ENCODE data around the gene COG7.
"Not testable (repeated sequence)": the region's sequence is repeated elsewhere in the genome, so short reads cannot be mapped to it uniquely, and the experiment has no call there.

The COG7 gene

DNA sequence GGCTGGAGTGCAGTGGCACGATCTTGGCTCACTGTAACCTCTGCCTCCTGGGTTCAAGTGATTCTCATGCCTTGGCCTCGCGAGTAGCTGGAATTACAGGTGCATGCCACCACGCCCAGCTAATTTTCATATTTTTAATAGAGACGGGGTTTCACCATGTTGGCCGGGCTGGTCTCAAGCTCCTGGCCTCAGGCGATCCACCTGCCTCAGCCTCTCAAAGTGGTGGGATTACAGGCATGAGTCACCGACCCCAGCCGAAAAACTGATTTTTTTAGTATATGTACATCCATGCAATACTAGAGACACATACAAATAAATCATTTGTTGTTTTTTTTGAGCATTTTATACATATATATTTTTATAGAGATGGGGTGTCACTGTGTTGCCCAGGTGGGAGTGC lies 71.3 kb downstream of the COG7 start:
- not testable (repeated sequence) for DNase-seq

DNA sequence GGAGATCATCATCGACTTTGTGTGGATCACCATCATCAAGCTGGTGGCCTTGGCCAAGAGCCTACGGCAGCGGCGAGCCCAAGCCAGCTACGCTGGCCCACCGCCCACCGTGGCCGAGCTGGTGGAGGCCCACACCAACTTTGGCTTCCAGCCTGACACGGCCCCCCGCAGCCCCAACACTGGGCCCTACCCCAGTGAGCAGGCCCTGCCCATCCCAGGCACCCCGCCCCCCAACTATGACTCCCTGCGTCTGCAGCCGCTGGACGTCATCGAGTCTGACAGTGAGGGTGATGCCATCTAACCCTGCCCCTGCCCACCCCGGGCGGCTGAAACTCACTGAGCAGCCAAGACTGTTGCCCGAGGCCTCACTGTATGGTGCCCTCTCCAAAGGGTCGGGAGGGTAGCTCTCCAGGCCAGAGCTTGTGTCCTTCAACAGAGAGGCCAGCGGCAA lies 72.5 kb downstream of the COG7 start:
- DNase-seq: no peak

DNA sequence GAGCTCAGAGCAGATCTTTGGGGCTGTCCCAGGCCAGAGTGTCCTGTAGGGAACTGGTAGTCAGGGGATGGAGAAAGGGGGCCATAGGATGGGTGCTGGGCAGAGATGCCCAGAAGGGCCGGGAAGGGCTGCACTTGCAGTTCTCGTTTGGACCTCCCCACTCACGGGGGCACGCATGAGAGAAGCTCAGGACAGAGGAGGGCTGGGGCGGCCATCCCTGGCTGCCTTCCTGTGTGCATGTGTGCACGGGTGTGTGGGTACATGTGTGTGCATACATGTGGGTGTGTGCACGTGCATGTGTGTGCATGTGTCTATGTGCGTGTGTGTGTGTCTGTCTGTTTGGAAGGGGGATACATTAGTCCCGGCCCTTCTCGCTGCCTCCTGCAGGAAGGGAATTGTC lies 73.3 kb downstream of the COG7 start:
- no peak for DNase-seq

DNA sequence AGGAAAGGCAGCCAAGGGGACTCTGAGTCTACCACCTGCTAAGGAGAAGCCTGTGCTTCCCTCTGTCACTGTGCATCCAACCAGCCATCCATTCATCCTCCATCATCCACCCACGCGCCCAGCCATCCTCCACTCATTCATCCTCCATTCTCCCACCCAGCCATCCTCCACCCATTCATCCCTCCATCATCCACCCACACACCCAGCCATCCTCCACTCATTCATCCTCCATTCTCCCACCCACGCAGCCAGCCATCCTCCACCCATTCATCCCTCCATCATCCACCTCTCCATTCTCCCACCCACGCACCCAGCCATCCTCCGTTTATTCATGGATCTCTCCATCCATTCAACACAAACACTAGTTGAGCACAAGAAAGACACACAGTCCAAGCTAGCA lies 74.1 kb downstream of the COG7 start:
- no peak for DNase-seq

DNA sequence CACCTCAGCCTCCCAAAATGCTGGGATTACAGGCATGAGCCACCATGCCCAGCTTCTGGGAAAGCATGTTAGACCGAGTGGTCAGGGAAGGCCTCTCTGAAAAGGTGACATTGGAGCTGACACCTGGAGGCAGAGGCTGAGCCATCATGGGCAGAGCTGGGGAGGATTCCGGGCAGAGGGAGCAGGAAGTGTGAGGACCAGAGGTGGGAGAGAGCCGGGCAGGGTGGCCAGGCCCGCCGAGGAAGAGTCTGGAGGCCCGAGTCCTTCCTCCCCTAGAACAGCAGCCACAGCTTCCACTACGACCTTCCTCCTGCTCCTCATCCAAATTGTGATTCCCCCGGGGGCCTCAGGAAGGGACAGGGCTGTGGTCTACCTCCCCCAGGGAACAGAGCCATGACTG lies 74.7 kb downstream of the COG7 start:
- no peak for DNase-seq

DNA sequence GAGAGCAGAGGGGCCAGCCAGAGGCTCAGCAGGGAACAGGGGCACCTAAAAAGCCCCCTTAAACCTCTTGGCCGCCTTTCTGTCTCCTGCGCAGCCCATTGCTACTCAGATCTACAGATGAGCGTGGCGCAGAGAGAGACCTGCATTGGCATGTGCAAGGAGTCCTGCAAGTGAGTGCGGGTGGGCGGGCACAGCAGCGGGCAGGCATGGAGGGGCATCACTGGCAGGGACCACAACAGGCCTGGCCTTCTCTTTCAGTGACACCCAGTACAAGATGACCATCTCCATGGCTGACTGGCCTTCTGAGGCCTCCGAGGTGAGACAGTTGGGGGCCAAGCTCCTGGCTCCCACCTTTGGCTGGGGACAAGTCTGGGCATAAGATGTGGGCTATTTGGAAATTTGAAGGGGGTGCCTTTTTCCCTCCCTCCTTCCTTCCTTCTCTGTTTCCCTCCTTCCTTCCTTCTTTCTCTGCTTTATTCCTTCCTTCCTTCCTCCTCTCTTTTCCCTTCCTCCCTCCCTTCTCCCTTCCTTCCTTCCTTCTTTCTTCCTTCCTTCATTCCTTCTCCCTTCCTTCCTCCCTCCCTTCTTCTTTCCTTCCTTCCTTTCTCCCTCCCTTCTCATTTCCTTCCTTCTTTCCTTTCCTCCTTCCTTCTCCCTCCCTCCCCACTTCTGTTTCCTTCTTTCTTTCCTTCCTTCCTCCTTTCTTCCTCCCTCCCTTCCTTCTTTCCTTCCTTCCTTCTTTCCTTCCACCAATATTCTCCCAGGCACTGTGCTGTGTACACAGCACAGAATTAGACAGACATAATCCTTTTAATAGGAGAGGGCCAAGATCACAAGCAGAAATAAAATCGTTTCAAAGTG lies 75.7 kb downstream of the COG7 start:
- DNase-seq: no peak

DNA sequence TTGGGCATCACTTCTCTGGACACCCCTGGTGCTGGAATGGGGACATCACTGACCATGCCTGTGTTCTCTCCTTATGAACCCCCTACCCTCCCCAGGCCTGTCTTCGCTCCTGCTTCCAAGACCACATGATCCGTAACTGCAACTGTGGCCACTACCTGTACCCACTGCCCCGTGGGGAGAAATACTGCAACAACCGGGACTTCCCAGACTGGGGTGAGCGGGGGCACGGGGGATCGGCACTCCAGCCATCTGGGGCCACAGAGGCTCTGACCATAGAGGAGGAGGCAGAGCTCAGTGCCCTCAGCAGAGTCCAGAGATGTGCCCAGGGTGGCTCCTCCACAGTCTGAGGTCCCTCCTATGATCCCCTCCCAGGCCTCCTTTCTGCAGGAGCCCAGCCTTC lies 77.3 kb downstream of the COG7 start:
- no peak for DNase-seq

DNA sequence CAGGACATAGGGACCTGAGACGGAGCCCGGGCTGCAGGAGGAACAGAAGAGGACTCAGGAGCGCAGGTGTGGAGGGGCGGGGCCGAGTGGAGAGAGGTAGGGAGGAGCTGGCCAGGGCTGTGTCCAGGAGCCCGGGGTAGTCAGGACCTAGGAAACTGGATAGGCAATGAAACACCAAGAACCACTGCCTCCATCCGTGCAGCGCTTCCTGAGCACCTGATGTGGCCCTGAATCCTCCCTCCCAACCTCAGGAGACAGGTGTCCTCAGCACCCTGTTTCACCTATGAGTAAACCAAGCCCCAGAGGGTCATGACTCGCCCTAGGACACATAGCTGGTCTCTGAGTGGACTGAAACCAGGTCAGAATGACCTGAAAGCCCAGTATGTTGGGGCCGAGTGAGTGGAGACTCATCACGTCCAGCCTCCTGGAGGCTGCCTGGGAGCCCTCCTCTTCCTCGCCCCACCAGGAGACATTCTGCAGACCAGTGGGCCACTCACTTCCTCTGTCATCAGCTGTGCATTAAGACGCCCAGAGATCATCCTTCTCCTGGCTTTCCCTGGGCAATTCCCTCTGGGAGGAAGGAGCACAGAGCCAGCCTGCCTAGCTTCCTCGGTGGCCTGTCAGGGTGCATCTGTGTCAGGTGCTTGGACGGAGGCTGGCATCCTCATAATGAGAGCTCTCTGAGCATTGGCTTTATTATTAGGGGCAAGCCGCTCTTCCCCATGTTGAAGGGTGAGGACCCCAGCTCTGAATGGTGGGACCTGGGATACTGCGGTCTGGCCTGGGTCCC lies 78.1 kb downstream of the COG7 start:
- DNase-seq: no peak

DNA sequence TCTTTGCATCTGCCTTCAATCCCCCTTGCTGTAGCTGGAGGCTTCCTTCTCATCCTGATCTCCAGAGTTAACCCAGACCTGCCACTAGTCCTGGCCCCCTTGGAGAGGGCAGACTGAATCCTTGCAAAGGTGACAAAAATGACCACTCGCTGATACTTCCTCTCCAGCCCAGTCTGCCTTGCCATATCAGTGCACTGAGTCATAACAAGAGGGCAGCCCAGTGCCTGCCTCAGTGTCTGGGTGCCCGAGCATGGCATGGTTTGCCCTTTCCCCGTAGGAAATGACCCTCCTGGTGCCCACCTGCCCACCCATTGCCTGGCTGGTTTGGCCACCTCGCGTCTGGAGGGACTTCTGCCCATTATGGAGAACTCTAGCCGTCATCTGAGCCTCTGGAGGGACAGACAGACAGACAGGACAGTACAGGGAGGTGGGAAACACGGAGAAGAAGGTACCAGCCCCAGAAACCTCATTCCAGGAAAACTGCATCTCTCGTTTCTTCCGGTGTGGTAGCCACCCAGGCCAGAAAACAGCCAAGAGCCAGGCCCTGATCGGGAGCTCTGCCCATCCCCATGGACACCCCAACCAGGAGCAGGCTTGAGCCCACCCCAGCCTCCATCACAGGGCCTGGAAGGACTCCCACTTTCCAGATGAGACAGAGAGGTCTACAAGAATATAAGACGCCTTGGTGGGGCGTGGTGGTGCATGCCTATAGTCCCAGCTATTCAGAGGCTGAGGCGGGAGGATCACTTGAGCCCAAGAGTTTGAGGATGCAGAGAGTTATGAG lies 79.4 kb downstream of the COG7 start:
- DNase-seq: no peak

DNA sequence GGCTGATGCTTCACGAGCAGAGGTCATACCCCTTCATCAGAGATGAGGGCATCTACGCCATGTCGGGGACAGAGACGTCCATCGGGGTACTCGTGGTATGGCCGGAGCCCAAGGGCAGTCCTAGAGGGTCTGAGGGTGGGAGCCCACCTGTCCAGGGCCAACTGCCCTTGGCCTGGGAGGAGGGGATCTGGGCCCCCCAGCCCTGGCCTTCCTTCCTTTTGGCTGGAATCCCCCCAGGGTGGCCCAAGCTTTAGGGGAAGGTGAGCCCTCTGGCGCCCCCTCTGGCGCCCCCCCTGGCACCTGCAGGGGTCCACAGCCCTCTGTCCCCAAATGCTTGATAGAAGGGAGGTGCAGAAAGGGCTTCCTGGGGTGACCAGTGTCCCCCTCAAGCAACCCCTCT lies 81.6 kb downstream of the COG7 start:
- no peak for DNase-seq

DNA sequence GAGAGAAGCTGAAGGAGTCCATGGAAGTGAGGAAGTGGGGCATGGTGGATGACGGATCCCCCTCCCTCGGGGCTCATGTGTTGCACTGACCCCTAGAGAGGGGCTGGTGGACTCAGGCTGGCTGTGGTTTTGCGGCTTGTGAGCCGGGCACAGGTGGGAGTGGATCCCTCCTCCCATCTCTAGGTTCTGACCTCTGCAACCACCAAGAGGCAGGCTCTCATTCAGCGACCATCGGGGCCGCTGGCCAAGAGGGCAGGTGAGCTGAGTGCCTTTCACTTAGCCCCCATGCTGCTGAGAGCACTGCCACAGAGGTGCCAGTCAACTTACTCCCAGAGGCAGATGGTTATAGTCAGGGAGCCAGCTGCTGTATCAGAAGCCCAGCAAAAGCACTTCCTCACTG lies 83.6 kb downstream of the COG7 start:
- DNase-seq: no peak

DNA sequence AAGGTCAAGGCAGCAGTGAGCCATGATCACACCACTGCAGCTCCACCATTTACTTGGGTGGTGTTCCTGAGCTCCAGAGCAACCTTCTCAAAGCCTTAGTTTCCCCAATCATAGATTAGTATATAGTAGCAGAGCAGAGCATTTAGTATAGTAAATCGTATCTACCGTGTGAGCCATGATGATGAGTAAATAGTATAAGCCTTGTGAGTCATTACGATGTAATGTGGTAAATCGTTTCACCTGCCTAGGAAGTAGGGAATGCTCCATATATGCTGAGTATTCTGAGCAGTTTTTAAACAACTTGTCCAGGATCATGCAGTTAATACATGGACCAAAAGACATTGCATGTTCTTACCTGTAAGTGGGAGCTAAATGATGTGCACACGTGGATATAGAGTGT lies 84.5 kb downstream of the COG7 start:
- DNase-seq: no peak

DNA sequence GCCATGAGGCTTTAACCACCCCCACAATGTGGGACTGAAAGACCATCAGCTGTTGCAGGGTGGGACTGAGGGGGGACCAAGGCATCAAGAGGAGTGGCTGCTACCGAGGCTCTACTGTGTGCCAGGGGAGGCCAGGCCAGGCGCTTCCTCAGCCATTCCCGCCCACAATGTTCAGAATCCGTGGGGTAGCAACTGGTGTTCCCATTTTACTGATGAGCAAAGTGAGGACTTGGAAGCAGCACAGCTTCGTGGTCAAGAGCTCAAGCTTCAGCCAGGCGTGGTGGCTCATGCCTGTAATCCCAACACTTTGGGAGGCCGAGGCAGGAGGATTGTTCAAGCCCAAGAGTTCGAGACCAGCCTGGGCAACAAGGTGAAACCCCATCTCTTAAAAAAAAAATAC lies 85.0 kb downstream of the COG7 start:
- no peak for DNase-seq

DNA sequence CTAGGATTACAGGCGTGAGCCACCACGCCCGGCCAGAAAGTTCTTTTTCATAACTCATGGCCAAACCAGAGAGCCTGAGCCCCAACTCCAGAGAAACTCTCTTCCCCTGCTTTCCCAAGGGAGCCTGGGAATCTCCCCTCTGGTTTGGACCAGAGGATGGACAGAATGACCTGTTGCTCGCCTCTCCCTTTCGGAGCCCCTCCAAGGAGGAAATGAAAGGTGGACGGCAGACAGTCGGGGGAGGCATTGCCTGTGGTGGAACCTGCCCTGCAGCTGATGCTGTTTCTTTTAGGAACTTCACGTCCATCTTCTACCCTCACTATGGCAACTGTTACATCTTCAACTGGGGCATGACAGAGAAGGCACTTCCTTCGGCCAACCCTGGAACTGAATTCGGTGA lies 85.4 kb downstream of the COG7 start:
- no peak for DNase-seq

DNA sequence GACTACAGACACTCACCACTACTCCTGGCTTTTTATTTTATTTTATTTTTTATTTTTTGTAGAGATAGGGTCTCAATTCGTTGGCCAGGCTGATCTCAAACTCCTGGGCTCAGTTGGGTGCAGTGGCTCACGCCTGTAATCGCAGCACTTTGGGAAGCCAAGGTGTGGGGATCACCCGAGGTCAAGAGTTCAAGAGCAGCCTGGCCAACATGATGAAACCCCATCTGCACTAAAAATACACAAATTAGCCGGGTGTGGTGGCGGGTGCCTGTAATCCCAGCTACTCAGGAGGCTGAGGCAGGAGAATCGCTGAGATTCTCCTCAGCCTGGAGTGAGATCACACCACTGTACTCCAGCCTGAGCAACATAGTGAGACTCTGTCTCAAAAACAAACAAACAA lies 86.6 kb downstream of the COG7 start:
- not testable (repeated sequence) for DNase-seq

DNA sequence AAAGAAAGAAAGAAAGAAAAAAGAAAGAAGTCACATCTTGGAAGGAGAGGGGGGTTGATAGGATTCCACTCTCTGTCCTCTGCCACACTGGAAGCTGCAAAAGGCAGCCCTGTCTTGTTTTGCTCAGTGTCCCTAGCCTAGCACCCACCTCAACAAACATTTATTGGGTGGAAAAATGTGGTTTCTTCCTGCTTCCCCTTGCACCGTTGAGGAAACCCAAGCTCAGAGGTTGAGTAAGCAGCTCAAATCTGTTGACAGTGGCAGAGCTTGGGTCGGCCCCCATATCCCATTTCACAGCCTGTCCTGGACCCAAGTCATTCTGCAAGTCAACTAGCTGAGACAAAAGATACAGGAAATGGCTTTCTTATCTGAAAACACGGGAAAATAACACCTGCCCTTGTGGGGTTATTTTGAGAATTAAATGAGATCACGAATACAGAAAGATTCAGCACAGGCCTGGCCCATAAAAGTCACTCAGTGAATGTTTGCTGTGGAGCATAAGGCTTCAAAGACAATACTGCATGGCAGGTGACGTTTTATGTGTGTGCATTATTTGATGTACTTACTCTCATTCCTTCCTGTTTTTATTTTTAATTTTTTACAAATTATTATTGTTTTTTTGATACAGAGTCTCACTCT lies 87.3 kb downstream of the COG7 start:
- DNase-seq: no peak

DNA sequence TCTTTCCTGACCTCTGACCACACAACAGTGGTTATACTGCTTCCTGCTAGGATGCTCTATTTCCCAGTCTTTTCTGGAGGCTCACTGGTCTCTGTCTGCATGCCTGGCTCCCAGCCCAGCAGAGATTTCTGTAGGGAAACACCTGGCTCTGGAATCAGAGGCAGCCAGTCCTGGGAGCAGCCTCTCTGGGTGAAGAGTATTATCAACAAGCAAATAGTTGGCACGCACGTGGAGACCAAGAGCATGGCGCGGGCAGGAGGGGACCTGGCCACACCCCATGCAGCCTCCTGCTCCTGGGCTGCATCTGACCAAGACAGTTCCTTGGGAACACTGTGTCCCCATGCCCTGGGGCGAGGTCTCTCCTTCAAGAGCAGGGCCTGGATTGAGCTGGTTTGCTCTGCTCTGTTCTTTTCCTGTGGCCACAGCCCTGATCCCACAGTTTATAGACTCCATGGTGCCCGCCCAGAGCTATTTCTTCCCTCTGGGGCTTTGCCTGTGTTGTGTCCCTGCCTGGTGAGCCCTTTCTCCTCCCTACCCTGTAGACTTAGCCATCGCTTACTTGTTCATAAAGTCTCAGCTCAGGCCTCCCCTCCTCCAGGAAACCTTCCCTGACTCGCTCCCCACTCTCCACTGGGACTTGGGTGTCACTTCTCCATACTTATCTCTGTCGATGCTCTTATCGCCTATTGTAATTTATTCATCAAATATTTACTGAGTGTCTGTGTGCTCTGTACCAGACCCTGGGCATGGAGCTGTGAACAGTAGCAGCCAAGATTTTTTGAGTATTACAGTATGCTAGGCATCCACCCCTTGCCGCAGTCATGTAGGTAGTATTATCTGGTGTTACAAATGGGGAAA lies 90.3 kb downstream of the COG7 start:
- no peak for DNase-seq

DNA sequence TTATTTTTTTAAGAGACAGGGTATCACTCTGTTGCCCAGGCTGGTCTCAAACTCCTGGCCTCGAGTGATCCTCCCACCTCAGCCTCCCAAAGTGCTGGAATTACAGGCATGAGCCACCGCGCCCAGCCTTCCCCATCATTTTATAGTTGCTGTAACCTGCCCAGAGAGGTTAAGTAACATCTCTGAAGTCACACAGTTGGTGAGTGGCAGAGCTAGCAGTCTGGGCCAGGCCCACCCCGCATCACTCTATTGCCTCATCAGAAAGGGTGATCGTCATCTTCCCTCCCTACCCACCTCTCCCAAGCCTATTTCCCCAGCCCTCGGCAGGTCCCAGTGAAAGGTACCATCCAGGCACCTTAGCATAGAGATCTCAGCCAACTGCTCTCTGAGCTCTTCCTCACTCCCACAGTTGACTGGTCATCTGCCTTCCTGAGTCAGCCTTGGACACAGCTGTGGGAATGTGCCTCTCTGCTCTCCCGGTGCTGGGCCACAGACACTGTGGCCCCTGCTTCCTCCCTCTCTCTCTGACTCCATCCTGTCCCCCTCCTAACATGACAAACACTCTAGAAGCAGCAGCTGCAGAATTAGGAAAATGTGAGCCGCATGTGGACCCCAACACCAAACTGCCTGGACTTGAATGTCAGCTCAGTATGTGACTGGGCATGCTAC lies 93.8 kb downstream of the COG7 start:
- no peak for DNase-seq

DNA sequence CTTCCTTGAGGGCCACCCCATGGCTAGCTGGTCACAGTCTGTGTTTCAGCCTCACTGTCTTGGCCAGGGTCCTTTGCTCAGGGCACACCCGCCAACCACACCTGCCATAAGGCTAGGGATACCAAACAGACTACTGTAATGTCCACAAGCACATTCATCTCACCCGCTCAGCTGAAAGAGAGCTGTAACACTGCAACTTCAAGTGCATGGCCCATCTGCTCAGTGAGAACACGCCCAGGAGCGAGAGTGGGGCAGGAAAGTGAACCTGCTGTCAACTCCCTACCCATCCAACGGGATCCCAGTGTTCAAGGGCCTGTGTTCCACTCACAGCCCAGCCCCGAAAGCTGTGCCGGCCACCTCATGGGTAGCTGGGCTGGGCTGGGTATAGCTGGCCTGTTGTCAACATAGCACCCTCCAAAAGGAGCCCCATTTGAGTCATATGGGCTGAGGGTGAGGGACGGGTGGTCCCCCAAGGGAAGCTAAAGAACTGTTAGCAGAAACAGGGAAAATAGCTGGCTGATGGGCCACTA lies 95.2 kb downstream of the COG7 start:
- no peak for DNase-seq

DNA sequence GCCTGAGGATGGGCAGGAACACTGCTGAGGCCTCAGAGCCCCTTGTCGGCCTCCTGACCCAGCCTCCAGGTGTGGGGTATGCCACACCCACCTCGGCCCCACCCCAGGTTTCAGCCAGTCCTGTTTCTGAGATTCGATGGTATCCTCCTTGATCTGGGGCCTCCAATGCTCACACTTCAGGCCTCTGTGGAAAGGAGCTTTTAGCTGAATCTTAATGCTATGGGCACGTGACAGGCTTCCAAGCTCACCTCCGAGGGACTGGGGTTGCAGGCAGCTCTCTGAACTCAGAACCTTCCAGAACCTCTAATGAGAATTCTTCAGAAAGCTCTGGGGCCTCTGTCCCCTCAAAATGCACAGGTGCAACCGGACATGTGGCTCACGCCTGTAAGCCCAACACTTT lies 96.0 kb downstream of the COG7 start:
- DNase-seq: no peak

DNA sequence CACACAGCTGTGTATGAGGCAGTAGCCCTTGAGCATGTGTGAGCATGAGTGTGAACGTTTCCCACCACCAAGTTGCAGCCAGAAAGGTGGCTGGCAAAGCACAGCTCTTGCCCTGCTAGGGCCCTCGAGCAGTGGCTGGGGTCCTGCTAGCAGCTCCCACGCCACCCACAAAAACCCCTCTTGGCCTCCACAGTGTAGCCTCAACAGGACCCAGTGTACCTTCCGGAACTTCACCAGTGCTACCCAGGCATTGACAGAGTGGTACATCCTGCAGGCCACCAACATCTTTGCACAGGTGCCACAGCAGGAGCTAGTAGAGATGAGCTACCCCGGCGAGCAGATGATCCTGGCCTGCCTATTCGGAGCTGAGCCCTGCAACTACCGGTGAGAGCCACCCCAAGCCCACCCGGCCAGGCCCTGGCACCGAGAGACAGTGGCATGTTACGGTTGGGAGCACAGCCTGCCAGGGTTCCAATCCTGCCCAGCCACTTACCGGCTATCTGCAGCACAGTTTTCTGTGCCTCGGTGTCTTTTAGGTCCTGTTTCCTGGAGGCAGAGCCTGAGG lies 97.8 kb downstream of the COG7 start:
- no peak for DNase-seq

Measured in CD4-positive, alpha-beta T cell treated with Interleukin-12 subunit alpha and Interleukin-12 subunit beta, for 1 hour (primary cell).